ENCODE measurements around the gene SYPL1.

Gene SYPL1

DNA sequence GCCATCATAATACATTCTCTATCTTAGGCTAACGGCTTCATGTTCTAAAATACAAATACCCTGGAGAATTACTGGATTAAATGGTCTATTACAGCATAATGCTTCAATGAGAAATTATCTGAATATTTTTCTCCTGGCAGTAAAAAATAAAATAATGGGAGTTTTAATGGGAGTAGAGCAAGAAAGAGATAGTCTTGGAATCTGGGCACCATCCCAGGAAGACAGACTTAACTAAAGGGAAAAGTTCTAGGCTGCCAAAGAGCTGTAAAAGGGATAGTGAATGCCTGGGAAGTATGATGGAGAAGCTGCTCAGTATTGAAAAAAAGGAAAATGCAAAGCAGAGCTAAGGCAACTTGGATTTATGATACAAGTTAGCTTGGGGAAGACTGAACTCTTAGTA lies 12.1 kb upstream of the SYPL1 start:
- DNase-seq (ENCODE audit: insufficient read length, low spot score) (no peak), FAIRE-seq (no peak)

DNA sequence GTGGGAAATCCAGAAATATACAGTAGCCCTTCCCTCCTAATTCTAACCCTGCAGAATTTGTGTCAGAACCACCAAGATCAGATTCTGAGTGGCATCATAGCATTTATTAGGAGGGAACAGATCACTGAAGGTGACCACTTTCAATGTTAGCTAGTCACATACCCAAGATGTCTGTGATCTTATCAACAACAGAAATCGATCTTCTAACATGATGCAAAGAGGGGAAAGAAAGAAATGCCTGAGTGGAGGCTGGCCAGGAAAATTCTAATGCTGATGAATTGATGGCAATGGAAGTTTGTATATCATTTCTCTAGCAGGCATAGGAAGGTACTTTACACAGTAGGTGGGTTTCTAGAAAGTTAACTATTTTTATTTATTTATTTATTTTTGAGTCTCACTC lies 10.6 kb upstream of the SYPL1 start:
- no peak for FAIRE-seq
- DNase-seq (ENCODE audit: insufficient read length, low spot score), result no peak

DNA sequence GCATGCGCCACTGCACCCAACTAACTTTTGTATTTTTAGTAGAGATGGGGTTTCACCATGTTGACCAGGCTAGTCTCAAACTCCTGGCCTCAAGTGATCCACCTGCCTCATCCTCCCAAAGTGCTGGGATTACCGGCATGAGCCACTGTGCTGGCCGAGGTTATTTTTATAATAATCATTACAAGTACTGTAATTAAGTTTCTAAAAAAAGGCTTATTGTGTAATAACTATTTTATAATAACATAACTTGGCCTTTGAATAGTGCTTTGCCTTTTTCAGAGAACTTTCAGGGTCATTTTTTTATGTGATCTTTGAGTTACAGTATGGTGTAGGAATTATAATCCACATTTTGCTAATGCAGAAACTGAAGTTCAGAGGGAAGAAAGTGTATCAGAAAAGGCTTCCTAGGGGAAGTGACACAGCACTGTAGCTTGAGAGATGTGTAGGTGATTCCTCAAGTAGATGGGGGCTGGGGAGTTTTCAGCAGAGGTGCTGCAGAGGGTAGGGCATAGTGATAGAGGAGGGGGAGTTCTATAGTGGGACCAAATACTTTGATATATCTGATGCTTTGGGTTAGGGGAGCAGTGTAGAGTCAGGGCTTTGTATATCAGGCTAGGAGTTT lies 9.2 kb upstream of the SYPL1 start:
- FAIRE-seq (no peak), DNase-seq (ENCODE audit: insufficient read length, low spot score) (no peak)

DNA sequence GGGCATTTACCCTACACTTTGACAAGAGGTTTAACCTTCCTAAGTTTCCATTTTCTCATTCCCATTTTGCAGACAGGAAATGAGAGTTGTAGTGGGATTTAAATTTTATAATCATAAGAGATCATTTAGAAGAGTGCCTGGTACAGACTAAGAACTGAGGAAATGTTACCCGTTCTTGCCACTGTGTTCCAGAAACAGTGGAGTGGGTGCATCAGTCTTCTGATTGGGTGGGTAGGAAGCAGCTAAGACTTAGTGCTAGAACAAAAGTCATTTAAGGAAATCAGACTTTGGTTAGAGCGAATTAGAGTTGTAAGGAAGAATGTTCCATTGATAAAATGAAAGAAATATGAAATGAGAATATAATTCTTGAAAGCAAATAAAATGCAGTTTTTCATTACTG lies 8.4 kb upstream of the SYPL1 start:
- FAIRE-seq (no peak), DNase-seq (ENCODE audit: insufficient read length, low spot score) (no peak)

DNA sequence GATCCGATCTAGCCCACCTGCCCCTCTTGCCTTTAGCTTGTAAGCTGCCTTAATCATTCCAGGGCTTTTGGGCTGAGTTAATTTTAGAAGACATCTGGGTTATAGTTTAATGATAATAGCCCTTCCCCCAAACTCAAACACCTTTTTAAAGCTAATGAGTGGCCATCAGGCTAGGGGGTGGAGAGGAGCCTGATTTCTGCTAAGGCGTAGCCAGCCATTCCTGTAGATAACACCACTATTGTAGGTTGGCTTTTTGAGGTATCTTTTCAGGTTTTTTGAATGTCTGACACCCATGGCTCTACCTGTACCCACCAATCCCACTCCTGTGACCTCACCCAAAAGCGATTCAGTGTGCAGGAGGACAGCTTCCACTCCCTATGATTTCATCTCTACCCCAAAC lies 7.6 kb upstream of the SYPL1 start:
- FAIRE-seq (no peak), DNase-seq (ENCODE audit: insufficient read length, low spot score) (no peak)

DNA sequence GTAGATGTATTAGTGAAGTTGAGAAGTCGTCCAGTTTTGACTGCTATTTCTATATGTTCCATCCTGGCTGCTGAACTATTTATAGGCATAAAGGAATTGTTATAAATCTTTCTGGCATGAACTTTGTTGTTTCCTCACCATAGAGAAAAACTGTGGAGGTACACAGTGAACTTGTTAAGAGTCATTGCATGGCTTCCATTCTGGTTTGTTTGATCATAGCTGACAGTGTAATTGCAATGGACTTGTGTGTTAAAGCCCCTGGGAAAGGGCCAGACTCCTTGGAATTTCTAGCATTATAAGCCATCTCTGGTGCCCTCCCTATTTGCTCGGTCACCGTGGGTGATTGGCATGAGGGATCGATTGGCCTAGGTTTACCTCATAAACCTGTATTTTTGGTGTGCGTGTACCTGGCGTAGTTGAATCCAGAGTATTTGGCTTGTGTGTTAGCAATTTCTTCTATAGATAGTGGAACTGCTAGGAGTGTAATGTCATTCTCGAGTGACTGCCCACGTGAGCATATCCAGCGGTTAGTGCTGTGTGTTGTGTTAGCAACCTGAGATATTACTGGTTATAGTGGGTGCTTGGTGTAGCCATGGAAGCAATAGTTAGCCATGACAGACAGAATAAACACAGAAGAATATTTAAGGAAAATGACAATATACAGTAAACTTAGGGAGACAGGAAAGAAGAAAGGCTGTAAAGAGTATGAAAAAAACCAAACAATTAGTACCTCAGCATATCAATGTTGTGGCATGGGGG lies 5.9 kb upstream of the SYPL1 start:
- FAIRE-seq (no peak), DNase-seq (ENCODE audit: insufficient read length, low spot score) (no peak)

DNA sequence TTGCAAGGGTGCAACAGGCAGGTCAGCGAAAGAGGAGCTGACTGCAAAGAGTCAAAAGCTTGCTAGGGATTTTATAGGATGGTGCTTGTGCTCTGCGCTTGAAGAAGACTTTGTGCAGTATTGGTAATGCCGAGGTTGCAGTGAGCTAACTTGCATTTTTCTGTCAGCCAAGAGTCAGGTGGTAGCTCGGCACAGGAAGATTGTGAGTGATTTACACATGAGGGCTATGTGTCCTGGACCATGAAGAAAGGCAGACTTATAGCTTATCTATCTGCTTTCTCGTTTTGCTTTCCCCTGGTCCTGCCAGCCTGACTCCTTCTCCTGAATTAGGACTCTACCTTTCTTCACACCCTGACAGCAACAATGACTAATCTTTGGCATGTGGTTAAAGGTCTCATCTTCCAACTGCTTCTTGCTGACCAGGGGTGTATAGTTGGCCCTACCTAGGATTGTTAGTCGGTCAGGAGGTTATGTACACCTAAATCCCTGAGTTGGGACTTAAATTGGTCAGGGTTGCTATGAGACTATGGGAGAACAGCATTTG lies 4.1 kb upstream of the SYPL1 start:
- DNase-seq (ENCODE audit: insufficient read length, low spot score) (no peak), FAIRE-seq (peak; percentile 66)

DNA sequence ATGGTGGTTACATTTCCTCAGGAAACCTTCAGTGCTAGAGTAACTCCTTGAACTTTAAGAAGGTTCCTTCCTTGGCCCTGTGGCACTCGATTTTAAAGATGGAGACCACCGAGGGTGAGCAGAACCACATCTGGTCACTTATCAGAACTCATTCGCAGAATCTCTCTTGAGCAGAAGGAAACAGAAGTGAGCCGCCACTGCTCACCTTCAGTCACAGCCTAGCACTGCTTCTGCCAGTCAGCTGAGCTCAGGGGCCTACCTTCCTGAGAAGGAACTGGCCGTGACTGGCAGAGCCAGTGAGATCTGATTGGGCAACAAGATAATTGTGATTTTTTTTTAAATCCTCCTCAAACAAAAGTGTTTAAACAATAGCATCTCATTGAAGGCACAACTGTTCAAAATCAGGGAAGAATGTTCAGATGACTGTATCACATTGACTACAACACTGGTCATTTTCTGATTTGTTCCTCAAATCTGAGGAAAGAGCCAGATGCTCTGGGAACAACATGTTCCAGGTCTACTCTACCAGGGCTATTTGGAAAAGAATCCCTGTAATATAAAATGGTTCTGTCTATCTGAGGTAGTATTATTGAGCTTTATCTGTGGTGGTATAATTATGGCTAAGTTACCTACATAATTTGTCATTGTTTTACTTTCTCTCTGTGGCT lies 2.7 kb upstream of the SYPL1 start:
- no peak for DNase-seq (ENCODE audit: insufficient read length, low spot score)
- peak; percentile 14 for FAIRE-seq

DNA sequence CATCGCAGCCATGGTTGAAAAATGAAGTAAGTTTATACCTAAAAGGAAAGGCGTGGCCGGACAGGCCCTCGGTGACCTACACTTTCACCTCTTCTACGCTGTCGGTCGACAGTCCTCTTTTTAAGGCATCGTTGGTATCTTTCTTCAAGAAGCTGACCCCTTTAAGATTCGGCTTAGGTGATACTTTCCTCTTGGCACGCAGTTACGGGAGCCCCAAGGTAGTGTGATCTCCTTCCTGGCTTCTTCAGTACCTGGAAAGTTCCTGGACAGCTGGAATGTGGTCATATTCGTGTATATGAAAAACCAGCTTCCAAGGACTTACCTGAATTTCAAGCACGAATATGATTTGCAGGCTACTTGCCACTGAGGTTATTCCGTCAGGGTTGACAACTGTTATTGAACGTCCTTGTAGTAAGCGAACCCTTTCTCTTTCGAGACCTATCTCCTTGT lies 885 bp upstream of the SYPL1 start:
- DNase-seq (ENCODE audit: insufficient read length, low spot score), result no peak
- peak; percentile 40 for FAIRE-seq

DNA sequence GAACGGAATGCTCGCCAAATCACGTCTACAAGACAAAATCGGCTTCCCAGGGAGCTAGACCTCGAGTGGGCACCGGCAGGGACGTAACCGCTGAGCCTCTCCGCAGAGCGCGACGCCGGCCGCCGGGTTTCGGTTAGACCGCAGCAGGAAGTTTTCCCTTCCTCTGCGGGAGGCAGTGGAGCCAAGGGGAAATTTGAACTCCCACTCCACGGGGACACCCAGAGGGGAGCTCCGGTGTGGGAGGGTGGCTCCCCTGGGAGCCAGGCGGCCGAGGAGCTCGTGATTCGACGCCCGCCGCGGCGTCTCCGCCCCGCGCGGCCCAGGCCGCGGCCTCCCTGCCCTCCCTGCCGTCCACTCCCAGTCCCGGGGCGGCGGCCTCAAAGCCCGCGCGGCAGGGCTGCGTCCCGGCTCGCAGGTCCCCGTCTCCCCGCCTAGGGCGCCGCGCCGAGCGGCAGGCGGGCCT lies 426 bp downstream of the SYPL1 start:
- DNase-seq (ENCODE audit: insufficient read length, low spot score), result no peak

DNA sequence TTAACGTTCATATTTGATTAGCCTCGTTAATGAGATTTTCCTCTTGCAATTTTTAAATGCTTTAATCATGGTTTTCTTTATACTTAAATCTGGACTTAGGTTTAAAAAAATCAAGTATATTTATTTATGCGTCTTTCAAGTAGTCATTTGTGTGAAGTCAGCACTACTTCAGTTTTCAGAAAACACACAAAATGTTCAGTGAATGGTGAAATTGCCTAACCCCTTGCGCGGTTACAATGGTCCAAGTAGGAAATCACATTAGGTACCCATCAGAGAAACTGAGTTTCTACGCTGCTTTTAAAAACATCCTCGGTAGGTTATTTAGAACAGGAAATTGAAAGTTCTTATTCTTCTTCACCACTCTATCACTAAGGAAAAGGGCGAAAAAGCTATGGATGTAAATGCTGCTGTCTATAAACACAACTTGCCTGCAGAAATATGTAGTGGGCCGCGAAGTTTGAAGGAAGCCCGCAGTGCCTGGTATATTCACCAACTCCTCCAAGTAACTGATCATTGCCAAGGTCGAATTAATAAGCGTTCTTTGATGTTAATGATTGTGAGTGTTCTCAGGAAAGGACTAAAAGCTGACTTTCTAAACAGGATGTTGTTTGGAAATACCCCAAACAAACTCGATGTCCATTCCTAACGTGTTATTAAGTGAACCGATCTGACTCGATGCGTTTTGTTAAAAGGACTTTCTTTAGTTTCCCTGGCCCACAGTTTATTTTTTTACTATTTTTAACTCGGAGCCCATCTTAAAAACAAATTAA lies 1.0 kb downstream of the SYPL1 start:
- DNase-seq (ENCODE audit: insufficient read length, low spot score) (no peak), FAIRE-seq (peak; percentile 80)

More for the DNA sequence above, 426 bp downstream of the SYPL1 start:
- FAIRE-seq, result no peak

DNA sequence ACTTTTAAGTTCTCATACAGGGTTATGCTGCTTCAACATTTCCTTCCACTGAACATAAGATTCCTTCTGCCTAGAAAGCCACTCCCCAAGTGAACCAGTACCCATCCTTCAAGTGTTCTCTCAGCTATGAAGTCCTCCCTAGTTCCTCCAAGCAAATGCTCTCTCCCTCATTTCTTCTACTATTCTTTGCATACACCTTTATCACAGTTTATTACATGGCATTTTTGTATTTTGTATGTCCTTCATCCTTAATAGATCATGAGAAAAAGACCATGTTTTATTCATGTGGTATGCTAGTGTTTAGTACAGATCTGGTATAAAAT lies 1.9 kb downstream of the SYPL1 start:
- FAIRE-seq (peak; percentile 23), DNase-seq (ENCODE audit: insufficient read length, low spot score) (no peak)

DNA sequence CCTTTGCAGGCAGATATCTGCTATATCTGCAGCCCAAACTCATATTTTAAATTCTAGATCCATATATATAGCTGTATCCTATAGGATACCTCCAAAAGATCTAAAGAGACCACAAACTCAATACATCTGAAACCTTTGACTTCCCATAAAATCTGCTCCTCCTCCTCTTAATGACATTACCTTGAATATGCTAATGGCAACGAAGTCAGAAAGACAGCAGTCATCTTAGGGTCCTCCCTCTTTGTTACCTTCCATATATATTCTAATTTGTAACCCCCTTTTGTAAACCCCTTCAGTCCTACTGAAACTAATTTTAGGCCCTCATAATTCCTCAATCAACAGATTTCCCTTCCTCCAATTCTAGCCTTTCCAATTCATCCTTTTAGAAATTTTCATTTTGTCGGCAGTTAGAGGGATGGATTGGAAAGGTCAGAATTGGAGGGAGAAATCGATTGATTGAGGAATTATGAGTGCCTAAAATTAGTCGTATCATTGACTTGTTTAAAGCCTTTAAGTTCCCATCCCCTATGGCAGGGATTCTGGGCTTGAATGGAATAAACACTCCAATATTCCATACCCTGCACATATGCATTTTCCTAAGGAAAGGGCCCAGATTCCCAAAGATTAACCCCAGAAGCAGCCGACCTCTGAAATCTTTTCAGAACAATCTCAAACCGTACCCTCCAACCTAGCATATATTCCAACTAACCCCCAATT lies 2.4 kb downstream of the SYPL1 start:
- DNase-seq (ENCODE audit: insufficient read length, low spot score) (no peak), FAIRE-seq (no peak)

DNA sequence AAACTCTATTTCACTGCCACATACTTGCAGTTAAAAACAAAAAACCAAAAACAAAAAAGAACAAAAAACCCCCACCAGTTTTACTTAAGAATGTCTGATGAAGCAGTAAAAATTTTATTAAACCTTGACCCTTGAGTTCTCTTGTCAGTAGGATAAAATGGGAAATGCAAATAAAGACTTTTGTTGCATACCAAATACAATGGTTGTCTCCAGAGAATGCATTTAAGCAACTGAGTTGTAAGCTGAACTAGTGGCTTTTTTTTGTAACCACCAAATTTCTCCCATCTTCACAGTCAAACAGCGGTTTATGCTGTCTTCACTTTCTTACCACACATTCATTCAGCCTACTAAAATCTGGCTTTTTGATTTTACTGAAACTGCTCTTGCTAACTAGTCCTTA lies 3.1 kb downstream of the SYPL1 start:
- FAIRE-seq, result peak; percentile 75

DNA sequence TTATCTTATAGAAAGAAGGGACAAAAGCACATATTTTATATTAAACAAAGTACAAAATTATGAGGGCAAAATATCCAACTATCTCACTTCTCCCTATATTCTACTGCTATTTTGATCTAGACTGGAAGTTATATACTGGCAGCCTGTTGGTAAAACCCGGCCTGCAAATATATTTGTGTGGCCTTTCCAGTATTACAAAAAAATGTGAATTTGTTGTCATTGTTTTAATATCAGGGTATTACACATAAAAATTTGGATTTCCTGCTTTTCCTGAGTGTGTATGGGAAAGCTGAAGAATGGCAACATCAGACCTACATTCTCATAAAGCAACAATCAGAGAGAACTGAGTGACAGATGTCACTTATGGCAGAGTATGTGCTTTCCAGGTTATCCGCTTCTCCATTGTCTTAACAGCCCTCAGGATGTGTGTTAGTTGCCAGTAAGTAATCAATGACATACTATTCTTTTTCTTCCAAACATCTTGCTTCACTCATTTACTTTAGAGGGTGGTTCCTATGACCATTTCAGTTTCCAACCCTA lies 7.3 kb downstream of the SYPL1 start:
- FAIRE-seq (no peak), DNase-seq (ENCODE audit: insufficient read length, low spot score) (no peak)

More for the DNA sequence above, 3.1 kb downstream of the SYPL1 start:
- no peak for DNase-seq (ENCODE audit: insufficient read length, low spot score)

DNA sequence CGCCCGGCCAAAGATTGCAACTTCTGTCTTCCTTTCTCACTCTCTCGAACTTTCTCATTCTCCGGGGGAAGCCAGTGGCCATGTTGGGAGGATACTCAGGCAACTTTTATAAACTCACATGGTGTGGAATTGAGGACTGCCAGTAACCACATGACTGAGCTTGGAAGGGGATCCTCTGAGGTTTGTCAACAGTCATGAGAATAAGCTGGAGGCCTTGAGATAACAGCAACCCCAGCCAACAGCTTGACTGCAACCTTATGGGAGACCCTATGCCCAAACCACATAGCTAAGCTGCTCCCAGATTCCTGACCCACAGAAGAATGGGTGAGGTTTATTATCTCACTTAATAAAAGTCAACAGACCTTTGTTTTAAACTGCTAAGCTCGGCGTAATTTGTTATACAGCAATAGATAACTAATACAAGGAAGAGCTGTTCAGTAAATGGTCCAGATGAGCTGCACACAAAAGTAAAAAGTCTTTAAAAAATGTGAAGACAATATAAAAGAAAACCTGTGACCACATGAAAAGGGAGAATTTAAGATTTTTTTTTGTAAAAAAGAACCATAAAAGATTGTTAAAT lies 9.6 kb downstream of the SYPL1 start:
- DNase-seq (ENCODE audit: insufficient read length, low spot score), result no peak
- FAIRE-seq, result no peak

DNA sequence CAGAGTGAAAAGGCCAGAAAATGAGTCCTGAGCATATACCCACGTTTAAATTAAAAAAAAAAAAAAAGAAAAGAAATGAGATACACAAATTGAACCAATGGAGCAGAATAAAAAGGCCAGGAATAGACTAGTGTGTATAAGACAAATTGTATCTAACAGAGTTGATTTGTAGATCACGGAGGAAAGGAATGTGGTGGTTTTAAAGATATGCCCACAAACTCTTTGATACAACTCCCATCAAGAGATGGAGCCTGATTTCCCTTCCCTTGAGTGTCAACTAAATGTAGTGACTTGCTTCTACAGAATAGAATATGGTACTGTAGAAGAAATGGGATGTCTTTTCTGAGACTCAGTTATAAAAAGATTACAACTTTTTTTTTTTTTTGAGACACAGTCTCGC lies 10.4 kb downstream of the SYPL1 start:
- no peak for DNase-seq (ENCODE audit: insufficient read length, low spot score)
- FAIRE-seq, result no peak

DNA sequence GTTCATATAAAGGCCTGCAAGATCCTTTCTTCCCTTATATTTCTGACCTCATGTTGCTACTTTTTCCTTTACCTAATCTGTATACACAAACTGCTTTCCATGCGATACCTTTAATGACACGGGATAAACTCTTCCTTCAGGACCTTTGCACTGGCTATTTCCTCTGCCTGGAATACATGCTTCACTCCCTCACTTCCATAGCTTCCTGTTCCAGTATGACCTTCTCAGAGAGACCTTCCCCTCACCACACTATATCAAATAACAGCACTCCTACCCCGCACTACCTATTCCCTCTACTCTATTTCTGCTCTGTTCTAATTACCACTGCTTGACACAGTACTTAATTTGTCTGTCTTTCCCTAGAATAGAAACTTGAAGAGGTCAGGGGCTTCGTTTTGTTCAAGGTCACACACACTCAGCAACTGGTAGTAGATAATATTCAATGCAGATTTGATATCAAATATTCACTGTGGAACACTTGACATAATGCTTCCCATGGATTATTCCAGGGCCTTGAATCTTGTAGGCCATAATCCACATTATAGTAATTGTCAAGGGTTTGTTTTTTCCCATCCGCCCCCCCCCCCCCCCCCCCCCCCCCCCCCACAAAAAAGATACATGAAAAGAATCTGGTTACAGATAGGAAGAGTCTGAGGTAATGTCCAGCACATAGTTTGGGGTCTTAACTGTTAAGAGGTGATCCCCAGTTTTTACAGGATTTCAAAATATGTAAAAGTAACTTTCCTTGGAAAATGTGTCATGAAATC lies 11.1 kb downstream of the SYPL1 start:
- no peak for DNase-seq (ENCODE audit: insufficient read length, low spot score)
- peak; percentile 97 for FAIRE-seq

DNA sequence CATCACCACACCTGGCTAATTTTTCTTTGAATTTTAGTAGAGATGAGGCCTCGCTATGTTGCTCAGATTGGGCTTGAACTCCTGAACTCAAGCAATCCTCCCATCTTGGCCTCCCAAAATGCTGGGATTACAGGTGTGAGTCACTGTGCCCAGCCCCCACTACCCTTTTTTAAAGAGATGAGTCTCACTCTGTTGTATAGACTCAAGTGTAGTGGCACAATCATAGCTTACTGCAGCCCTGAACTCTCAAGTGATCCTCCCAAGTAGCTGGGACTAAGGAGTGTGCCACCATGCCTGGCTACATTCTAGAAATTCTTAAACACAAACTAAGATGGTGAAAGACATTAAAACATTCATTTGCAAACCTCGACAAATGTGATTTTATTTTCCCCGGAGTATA lies 12.6 kb downstream of the SYPL1 start:
- DNase-seq (ENCODE audit: insufficient read length, low spot score) (no peak), FAIRE-seq (peak; percentile 66)
